K562 (cell line): ENCODE measurements around the gene LGALS7B.

Experiments
- NFATC3 ChIP-seq: fragments of 450-650 bp; IDR thresholded peaks from 2 replicates; pipeline ENCODE4 v1.6.1; 2017; ENCODE audit warnings: mild to moderate bottlenecking
- PCBP2 ChIP-seq: fragments of 200-400 bp; formaldehyde crosslinking; IDR thresholded peaks from 2 replicates; pipeline ENCODE4 v1.6.1; 2018; ENCODE audit warnings: low read length, low read depth, mild to moderate bottlenecking, moderate library complexity; ENCODE audit not compliant: poor library complexity, severe bottlenecking
- POLR2A ChIP-seq: fragments of 450-650 bp; conservative IDR thresholded peaks from 2 replicates; pipeline ENCODE4 v1.6.1; 2016
- RAD21 ChIP-seq, 2 experiments: fragments of 250-450 bp in 1 of 2; fragments of 450-650 bp in 1 of 2; sonication (Bioruptor Pico) in 1 of 2; formaldehyde crosslinking in 1 of 2; IDR thresholded peaks in 1 of 2; conservative IDR thresholded peaks in 1 of 2; 2 replicates each; pipeline versions ENCODE4 v1.4.0 to v1.8.0; 2020 to 2022; ENCODE audit warnings: mild to moderate bottlenecking in 2 of 2, moderate library complexity in 1 of 2
- SIN3A ChIP-seq, 2 experiments: fragments of 150-350 bp in 1 of 2; IDR thresholded peaks; 2 replicates each; pipeline ENCODE4 v1.6.1; 2011 to 2016; ENCODE audit warnings: borderline replicate concordance in 2 of 2, low read depth in 2 of 2, low read length in 2 of 2, mild to moderate bottlenecking in 2 of 2, moderate library complexity in 2 of 2; ENCODE audit not compliant: control insufficient read depth in 1 of 2
- TAF1 ChIP-seq: IDR thresholded peaks from 2 replicates; pipeline ENCODE4 v1.6.1; 2011; ENCODE audit warnings: mild to moderate bottlenecking, low read length, moderate library complexity; ENCODE audit not compliant: insufficient read depth, control insufficient read depth, severe bottlenecking; ENCODE audit errors: extremely low read depth
- TEAD4 ChIP-seq, 2 experiments: sonication (generic) in 1 of 2; formaldehyde crosslinking in 1 of 2; IDR thresholded peaks; 2 replicates each; pipeline versions ENCODE4 v1.6.1 to v1.8.0; 2012 to 2022; ENCODE audit warnings: borderline replicate concordance in 1 of 2, inconsistent platforms in 1 of 2, low read length in 1 of 2, mild to moderate bottlenecking in 1 of 2, missing genetic modification reagents in 1 of 2
- ZNF24 ChIP-seq: fragments of 450-650 bp; IDR thresholded peaks from 2 replicates; pipeline ENCODE4 v1.6.1; 2016
- ZNF707 ChIP-seq: fragments of 250-450 bp; sonication (Bioruptor Pico); conservative IDR thresholded peaks from 2 replicates; pipeline ENCODE4 v1.8.0; 2022; ENCODE audit warnings: inconsistent platforms, mild to moderate bottlenecking, moderate library complexity
- TF ChIP-seq, protein P1 (sequence below): fragments of 200-800 bp; sonication (Bioruptor generic); IDR thresholded peaks from 2 replicates; pipeline ENCODE4 v1.6.1; 2016; ENCODE audit warnings: missing genetic modification characterization, missing compliant biosample characterization
- TF ChIP-seq, protein P2 (sequence below), 2 experiments: fragments of 450-650 bp in 1 of 2; sonication (generic) in 1 of 2; formaldehyde crosslinking in 1 of 2; IDR thresholded peaks; 2 replicates each; pipeline versions ENCODE4 v1.7.1 to v1.9.0; 2016 to 2022; ENCODE audit warnings: inconsistent platforms in 1 of 2, mild to moderate bottlenecking in 1 of 2, missing genetic modification reagents in 1 of 2
- TF ChIP-seq, protein P3 (sequence below), 3 experiments: IDR thresholded peaks in 2 of 3; conservative IDR thresholded peaks in 1 of 3; 2 replicates each; pipeline ENCODE4 v1.5.1; 2011 to 2012; ENCODE audit warnings: low read length in 3 of 3, mild to moderate bottlenecking in 3 of 3, control low read depth in 2 of 3, improper control_type of control experiment in 1 of 3, inconsistent platforms in 1 of 3, low read depth in 1 of 3, mixed read lengths in 1 of 3, moderate library complexity in 1 of 3; ENCODE audit not compliant: insufficient read depth in 2 of 3

DNA sequence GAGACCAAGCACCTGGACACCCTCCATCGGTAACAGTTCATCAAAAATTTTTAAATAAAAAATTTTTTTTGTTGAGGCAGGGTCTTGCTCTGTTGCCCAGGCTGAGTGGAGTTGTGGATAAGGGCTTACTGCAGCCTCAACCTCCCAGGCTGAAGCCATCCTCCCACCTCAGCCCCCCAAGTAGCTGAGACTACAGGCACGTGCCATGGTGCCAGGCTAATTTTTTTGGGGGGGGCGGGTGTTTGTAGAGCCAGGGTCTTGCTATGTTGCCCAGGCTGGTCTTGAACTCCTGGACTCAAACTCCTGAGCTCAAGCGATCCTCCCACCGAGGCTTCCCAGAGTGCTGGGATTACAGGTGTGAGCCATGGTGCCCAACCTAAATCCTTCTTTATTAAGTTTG, 4.7 kb downstream of the LGALS7B start:
- TF ChIP-seq NFATC3 (no peak), POLR2A (no peak), RAD21 (CRISPR knock-in tag; conservative IDR thresholded peaks at IDR 0.05 in 1 of 2, IDR thresholded peaks at IDR 0.05 in 1 of 2) (no peak), PCBP2 (no peak), TAF1 (no peak), TEAD4 (IDR thresholded peaks at IDR 0.05; ENCODE audit: low read length) (no peak), TEAD4 (CRISPR knock-in tag; IDR thresholded peaks at IDR 0.05; ENCODE audit: borderline replicate concordance) (no peak), ZNF707 (CRISPR knock-in tag) (no peak), SIN3A (IDR thresholded peaks at IDR 0.05; ENCODE audit: borderline replicate concordance in 2 of 2, control insufficient read depth in 1 of 2, low read depth in 2 of 2, low read length in 2 of 2) (no peak), ZNF24 (no peak)
- TF ChIP-seq, protein P1, sequence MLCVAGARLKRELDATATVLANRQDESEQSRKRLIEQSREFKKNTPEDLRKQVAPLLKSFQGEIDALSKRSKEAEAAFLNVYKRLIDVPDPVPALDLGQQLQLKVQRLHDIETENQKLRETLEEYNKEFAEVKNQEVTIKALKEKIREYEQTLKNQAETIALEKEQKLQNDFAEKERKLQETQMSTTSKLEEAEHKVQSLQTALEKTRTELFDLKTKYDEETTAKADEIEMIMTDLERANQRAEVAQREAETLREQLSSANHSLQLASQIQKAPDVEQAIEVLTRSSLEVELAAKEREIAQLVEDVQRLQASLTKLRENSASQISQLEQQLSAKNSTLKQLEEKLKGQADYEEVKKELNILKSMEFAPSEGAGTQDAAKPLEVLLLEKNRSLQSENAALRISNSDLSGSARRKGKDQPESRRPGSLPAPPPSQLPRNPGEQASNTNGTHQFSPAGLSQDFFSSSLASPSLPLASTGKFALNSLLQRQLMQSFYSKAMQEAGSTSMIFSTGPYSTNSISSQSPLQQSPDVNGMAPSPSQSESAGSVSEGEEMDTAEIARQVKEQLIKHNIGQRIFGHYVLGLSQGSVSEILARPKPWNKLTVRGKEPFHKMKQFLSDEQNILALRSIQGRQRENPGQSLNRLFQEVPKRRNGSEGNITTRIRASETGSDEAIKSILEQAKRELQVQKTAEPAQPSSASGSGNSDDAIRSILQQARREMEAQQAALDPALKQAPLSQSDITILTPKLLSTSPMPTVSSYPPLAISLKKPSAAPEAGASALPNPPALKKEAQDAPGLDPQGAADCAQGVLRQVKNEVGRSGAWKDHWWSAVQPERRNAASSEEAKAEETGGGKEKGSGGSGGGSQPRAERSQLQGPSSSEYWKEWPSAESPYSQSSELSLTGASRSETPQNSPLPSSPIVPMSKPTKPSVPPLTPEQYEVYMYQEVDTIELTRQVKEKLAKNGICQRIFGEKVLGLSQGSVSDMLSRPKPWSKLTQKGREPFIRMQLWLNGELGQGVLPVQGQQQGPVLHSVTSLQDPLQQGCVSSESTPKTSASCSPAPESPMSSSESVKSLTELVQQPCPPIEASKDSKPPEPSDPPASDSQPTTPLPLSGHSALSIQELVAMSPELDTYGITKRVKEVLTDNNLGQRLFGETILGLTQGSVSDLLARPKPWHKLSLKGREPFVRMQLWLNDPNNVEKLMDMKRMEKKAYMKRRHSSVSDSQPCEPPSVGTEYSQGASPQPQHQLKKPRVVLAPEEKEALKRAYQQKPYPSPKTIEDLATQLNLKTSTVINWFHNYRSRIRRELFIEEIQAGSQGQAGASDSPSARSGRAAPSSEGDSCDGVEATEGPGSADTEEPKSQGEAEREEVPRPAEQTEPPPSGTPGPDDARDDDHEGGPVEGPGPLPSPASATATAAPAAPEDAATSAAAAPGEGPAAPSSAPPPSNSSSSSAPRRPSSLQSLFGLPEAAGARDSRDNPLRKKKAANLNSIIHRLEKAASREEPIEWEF (CRISPR knock-in tag): no peak
- TF ChIP-seq, protein P2, sequence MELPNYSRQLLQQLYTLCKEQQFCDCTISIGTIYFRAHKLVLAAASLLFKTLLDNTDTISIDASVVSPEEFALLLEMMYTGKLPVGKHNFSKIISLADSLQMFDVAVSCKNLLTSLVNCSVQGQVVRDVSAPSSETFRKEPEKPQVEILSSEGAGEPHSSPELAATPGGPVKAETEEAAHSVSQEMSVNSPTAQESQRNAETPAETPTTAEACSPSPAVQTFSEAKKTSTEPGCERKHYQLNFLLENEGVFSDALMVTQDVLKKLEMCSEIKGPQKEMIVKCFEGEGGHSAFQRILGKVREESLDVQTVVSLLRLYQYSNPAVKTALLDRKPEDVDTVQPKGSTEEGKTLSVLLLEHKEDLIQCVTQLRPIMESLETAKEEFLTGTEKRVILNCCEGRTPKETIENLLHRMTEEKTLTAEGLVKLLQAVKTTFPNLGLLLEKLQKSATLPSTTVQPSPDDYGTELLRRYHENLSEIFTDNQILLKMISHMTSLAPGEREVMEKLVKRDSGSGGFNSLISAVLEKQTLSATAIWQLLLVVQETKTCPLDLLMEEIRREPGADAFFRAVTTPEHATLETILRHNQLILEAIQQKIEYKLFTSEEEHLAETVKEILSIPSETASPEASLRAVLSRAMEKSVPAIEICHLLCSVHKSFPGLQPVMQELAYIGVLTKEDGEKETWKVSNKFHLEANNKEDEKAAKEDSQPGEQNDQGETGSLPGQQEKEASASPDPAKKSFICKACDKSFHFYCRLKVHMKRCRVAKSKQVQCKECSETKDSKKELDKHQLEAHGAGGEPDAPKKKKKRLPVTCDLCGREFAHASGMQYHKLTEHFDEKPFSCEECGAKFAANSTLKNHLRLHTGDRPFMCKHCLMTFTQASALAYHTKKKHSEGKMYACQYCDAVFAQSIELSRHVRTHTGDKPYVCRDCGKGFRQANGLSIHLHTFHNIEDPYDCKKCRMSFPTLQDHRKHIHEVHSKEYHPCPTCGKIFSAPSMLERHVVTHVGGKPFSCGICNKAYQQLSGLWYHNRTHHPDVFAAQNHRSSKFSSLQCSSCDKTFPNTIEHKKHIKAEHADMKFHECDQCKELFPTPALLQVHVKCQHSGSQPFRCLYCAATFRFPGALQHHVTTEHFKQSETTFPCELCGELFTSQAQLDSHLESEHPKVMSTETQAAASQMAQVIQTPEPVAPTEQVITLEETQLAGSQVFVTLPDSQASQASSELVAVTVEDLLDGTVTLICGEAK (IDR thresholded peaks at IDR 0.05): no peak
- TF ChIP-seq, protein P2 (CRISPR knock-in tag; IDR thresholded peaks at IDR 0.05): no peak
- TF ChIP-seq, protein P3, sequence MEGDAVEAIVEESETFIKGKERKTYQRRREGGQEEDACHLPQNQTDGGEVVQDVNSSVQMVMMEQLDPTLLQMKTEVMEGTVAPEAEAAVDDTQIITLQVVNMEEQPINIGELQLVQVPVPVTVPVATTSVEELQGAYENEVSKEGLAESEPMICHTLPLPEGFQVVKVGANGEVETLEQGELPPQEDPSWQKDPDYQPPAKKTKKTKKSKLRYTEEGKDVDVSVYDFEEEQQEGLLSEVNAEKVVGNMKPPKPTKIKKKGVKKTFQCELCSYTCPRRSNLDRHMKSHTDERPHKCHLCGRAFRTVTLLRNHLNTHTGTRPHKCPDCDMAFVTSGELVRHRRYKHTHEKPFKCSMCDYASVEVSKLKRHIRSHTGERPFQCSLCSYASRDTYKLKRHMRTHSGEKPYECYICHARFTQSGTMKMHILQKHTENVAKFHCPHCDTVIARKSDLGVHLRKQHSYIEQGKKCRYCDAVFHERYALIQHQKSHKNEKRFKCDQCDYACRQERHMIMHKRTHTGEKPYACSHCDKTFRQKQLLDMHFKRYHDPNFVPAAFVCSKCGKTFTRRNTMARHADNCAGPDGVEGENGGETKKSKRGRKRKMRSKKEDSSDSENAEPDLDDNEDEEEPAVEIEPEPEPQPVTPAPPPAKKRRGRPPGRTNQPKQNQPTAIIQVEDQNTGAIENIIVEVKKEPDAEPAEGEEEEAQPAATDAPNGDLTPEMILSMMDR (IDR thresholded peaks at IDR 0.05 in 2 of 3, conservative IDR thresholded peaks at IDR 0.05 in 1 of 3; ENCODE audit: insufficient read depth in 2 of 3, low read depth in 1 of 3, low read length in 3 of 3): no peak
